RWPE1 (cell line): ENCODE measurements around the gene ANKRD36C.
"Not testable (repeated sequence)": the region's sequence is repeated elsewhere in the genome, so short reads cannot be mapped to it uniquely, and the experiment has no call there.

Source experiments
- CTCF ChIA-PET: fragments of 350-600 bp; sonication (Branson Sonifier 250); formaldehyde crosslinking; extraction: SDS; loops from one replicate; lab custom pipeline; 2021; lab: Yijun Ruan, JAX
- POLR2A ChIA-PET: fragments of 400-600 bp; formaldehyde crosslinking; extraction: SDS; loops from one replicate; lab custom pipeline; 2020; ENCODE audit warnings: antibody characterized with exemption; ENCODE audit not compliant: low non-redundant PET; lab: Yijun Ruan, JAX
- DNase-seq: peaks from one replicate; pipeline ENCODE4 v3.0.0; 2012; ENCODE audit warnings: low spot score
- H3K27ac ChIP-seq: fragments of 450-650 bp; 2 replicates; pipeline ENCODE4 v1.5.1; 2017
- CTCF ChIP-seq: fragments of 450-650 bp; conservative IDR thresholded peaks from 2 replicates; pipeline ENCODE4 v1.5.1; 2017; ENCODE audit warnings: low read depth, mild to moderate bottlenecking

The ANKRD36C gene

GRCh38 chr2:95992520-95993272, 1.1 kb upstream of the ANKRD36C start:
- H3K27ac ChIP-seq: peak overlapping the region; percentile 94
- DNase-seq: peak; percentile 35
- POLR2A ChIA-PET: not testable (repeated sequence)

GRCh38 chr2:95992102-95992501, 478 bp upstream of the ANKRD36C start:
- peak overlapping the region; percentile 94 for H3K27ac ChIP-seq
- POLR2A ChIA-PET: not testable (repeated sequence)

More at GRCh38 chr2:95992520-95993272, 1.1 kb upstream of the ANKRD36C start:
- TF ChIP-seq CTCF: peak; percentile 92
- CTCF ChIA-PET: interaction anchor here (0.6 to 1.6 kb wide), 7 partner anchors 120 to 539 kb away, joined by 3 to 16 read pairs (median 6); partner anchors contain the start of gene ASTL

GRCh38 chr2:95990884-95991283, 740 bp downstream of the ANKRD36C start:
- POLR2A ChIA-PET, DNase-seq: not testable (repeated sequence)
- H3K27ac ChIP-seq: peak overlapping the region; percentile 94
- CTCF ChIA-PET: interaction anchor here (0.6 kb wide), 1 partner anchor 133 kb away, joined by 4 read pairs; no protein-coding TSS in a partner anchor

More at GRCh38 chr2:95992102-95992501, 478 bp upstream of the ANKRD36C start:
- CTCF ChIA-PET: interaction anchor here (0.6 to 1.6 kb wide), 6 partner anchors 121 to 182 kb away, joined by 3 to 16 read pairs (median 4); partner anchors contain the start of gene ASTL
- not testable (repeated sequence) for DNase-seq

- POLR2A ChIA-PET, CTCF ChIA-PET, H3K27ac ChIP-seq, DNase-seq: not testable (repeated sequence)
These were observed 40.0 kb downstream of the ANKRD36C start for GRCh38 chr2:95951662-95952061.

GRCh38 chr2:95948039-95948438, 43.6 kb downstream of the ANKRD36C start:
- CTCF ChIA-PET: not testable (repeated sequence)

GRCh38 chr2:95939947-95940346, 51.7 kb downstream of the ANKRD36C start:
- CTCF ChIA-PET, H3K27ac ChIP-seq, POLR2A ChIA-PET, DNase-seq: not testable (repeated sequence)

More at GRCh38 chr2:95948039-95948438, 43.6 kb downstream of the ANKRD36C start:
- DNase-seq, POLR2A ChIA-PET, H3K27ac ChIP-seq: not testable (repeated sequence)

GRCh38 chr2:95930740-95931139, 60.9 kb downstream of the ANKRD36C start:
- POLR2A ChIA-PET, DNase-seq, CTCF ChIA-PET, H3K27ac ChIP-seq: not testable (repeated sequence)

GRCh38 chr2:95917007-95917406, 74.6 kb downstream of the ANKRD36C start:
- DNase-seq, POLR2A ChIA-PET, H3K27ac ChIP-seq, CTCF ChIA-PET: not testable (repeated sequence)

GRCh38 chr2:95915131-95915530, 76.5 kb downstream of the ANKRD36C start:
- DNase-seq, CTCF ChIA-PET, H3K27ac ChIP-seq, POLR2A ChIA-PET: not testable (repeated sequence)

- H3K27ac ChIP-seq, POLR2A ChIA-PET, CTCF ChIA-PET, DNase-seq: not testable (repeated sequence)
These were observed 80.2 kb downstream of the ANKRD36C start for GRCh38 chr2:95911431-95911830.

- CTCF ChIA-PET, DNase-seq, POLR2A ChIA-PET, H3K27ac ChIP-seq: not testable (repeated sequence)
These were observed 97.2 kb downstream of the ANKRD36C start for GRCh38 chr2:95894443-95894842.

- DNase-seq, H3K27ac ChIP-seq, POLR2A ChIA-PET, CTCF ChIA-PET: not testable (repeated sequence)
These were observed 123.7 kb downstream of the ANKRD36C start for GRCh38 chr2:95867929-95868328.

- H3K27ac ChIP-seq, DNase-seq, POLR2A ChIA-PET, CTCF ChIA-PET: not testable (repeated sequence)
These were observed 124.5 kb downstream of the ANKRD36C start for GRCh38 chr2:95867047-95867677.

GRCh38 chr2:95862121-95862520, 129.5 kb downstream of the ANKRD36C start:
- POLR2A ChIA-PET, DNase-seq, CTCF ChIA-PET, H3K27ac ChIP-seq: not testable (repeated sequence)
